ENCODE measurements around the gene BCAM. TPM values are rescaled to one million over a fixed set of nuclear protein-coding genes. Genes with fewer than 3 reads are reported as not detected.

Gene BCAM
- total RNA-seq, 1 experiment from 2014 or later: 79.1 TPM

GRCh38 chr19:44785271-44785670 lies 23.6 kb upstream of the BCAM start:
- in situ Hi-C loops (cut with HindIII; ENCODE audit: low pct_unique_long_range_greater_than_20kb, low sequenced_read_pairs): no loop called here
- DNase-seq (ENCODE audit: low read depth): no peak

- in situ Hi-C loops (cut with HindIII; ENCODE audit: low pct_unique_long_range_greater_than_20kb, low sequenced_read_pairs): no loop called here
- no peak for DNase-seq (ENCODE audit: low read depth)
Observed at GRCh38 chr19:44785993-44786392, 22.9 kb upstream of the BCAM start.

GRCh38 chr19:44788971-44789370 lies 19.9 kb upstream of the BCAM start:
- in situ Hi-C loops (cut with HindIII; ENCODE audit: low pct_unique_long_range_greater_than_20kb, low sequenced_read_pairs): no loop called here
- no peak for DNase-seq (ENCODE audit: low read depth)

- no peak for DNase-seq (ENCODE audit: low read depth)
- in situ Hi-C loops (cut with HindIII; ENCODE audit: low pct_unique_long_range_greater_than_20kb, low sequenced_read_pairs): no loop called here
Observed at GRCh38 chr19:44789943-44790483, 18.9 kb upstream of the BCAM start.

- in situ Hi-C loops (cut with HindIII; ENCODE audit: low pct_unique_long_range_greater_than_20kb, low sequenced_read_pairs): no loop called here
Observed at GRCh38 chr19:44792281-44792680, 16.6 kb upstream of the BCAM start.

GRCh38 chr19:44794610-44795009 lies 14.3 kb upstream of the BCAM start:
- no peak for DNase-seq (ENCODE audit: low read depth)
- in situ Hi-C loops (cut with HindIII; ENCODE audit: low pct_unique_long_range_greater_than_20kb, low sequenced_read_pairs): no loop called here

More at GRCh38 chr19:44792281-44792680, 16.6 kb upstream of the BCAM start:
- DNase-seq (ENCODE audit: low read depth): no peak

GRCh38 chr19:44795398-44795987 lies 13.4 kb upstream of the BCAM start:
- in situ Hi-C loops (cut with HindIII; ENCODE audit: low pct_unique_long_range_greater_than_20kb, low sequenced_read_pairs): no loop called here
- DNase-seq (ENCODE audit: low read depth): no peak

GRCh38 chr19:44796701-44797115 lies 12.2 kb upstream of the BCAM start:
- in situ Hi-C loops (cut with HindIII; ENCODE audit: low pct_unique_long_range_greater_than_20kb, low sequenced_read_pairs): no loop called here
- DNase-seq (ENCODE audit: low read depth): no peak

- in situ Hi-C loops (cut with HindIII; ENCODE audit: low pct_unique_long_range_greater_than_20kb, low sequenced_read_pairs): no loop called here
- no peak for DNase-seq (ENCODE audit: low read depth)
Observed at GRCh38 chr19:44799627-44800346, 9.1 kb upstream of the BCAM start.

- in situ Hi-C loops (cut with HindIII; ENCODE audit: low pct_unique_long_range_greater_than_20kb, low sequenced_read_pairs): no loop called here
- peak; percentile 68 for DNase-seq (ENCODE audit: low read depth)
Observed at GRCh38 chr19:44800461-44800860, 8.4 kb upstream of the BCAM start.

- DNase-seq (ENCODE audit: low read depth): no peak
- in situ Hi-C loops (cut with HindIII; ENCODE audit: low pct_unique_long_range_greater_than_20kb, low sequenced_read_pairs): no loop called here
Observed at GRCh38 chr19:44803442-44804428, 5.2 kb upstream of the BCAM start.

- in situ Hi-C loops (cut with HindIII; ENCODE audit: low pct_unique_long_range_greater_than_20kb, low sequenced_read_pairs): no loop called here
Observed at GRCh38 chr19:44806291-44806690, 2.6 kb upstream of the BCAM start.

GRCh38 chr19:44807162-44807561 lies 1.7 kb upstream of the BCAM start:
- peak; percentile 69 for DNase-seq (ENCODE audit: low read depth)
- in situ Hi-C loops (cut with HindIII; ENCODE audit: low pct_unique_long_range_greater_than_20kb, low sequenced_read_pairs): no loop called here

More at GRCh38 chr19:44806291-44806690, 2.6 kb upstream of the BCAM start:
- no peak for DNase-seq (ENCODE audit: low read depth)

- DNase-seq (ENCODE audit: low read depth): peak; percentile 93
- in situ Hi-C loops (cut with HindIII; ENCODE audit: low pct_unique_long_range_greater_than_20kb, low sequenced_read_pairs): no loop called here
Observed at GRCh38 chr19:44807652-44808462, 1.0 kb upstream of the BCAM start.

- DNase-seq (ENCODE audit: low read depth): no peak
- in situ Hi-C loops (cut with HindIII; ENCODE audit: low pct_unique_long_range_greater_than_20kb, low sequenced_read_pairs): no loop called here
Observed at GRCh38 chr19:44809577-44810233, 802 bp downstream of the BCAM start.

- in situ Hi-C loops (cut with HindIII; ENCODE audit: low pct_unique_long_range_greater_than_20kb, low sequenced_read_pairs): no loop called here
Observed at GRCh38 chr19:44810234-44811121, 1.6 kb downstream of the BCAM start.

GRCh38 chr19:44811122-44811419 lies 2.2 kb downstream of the BCAM start:
- in situ Hi-C loops (cut with HindIII; ENCODE audit: low pct_unique_long_range_greater_than_20kb, low sequenced_read_pairs): no loop called here
- no peak for DNase-seq (ENCODE audit: low read depth)

More at GRCh38 chr19:44810234-44811121, 1.6 kb downstream of the BCAM start:
- no peak for DNase-seq (ENCODE audit: low read depth)
